Colonic mucosa (tissue), 4 donors: ENCODE results near the gene G2E3. TPM values are rescaled to one million over a fixed set of nuclear protein-coding genes. Genes with fewer than 3 reads are reported as not detected.
"Not testable (repeated sequence)": the region's sequence is repeated elsewhere in the genome, so short reads cannot be mapped to it uniquely, and the experiment has no call there.

Source experiments
- DNase-seq: peaks from one replicate; pipeline ENCODE4 v3.0.0-alpha.2; 2020
- H3K27ac ChIP-seq: fragments of 200-600 bp; one replicate; pipeline ENCODE4 v1.8.0; 2021
- H3K27me3 ChIP-seq: fragments of 200-600 bp; one replicate; pipeline ENCODE4 v1.8.0; 2021
- H3K36me3 ChIP-seq: fragments of 200-600 bp; one replicate; pipeline ENCODE4 v1.8.0; 2021
- H3K4me1 ChIP-seq: fragments of 200-600 bp; one replicate; pipeline ENCODE4 v1.8.0; 2021; ENCODE audit warnings: mild to moderate bottlenecking
- H3K4me3 ChIP-seq: fragments of 200-600 bp; one replicate; pipeline ENCODE4 v1.8.0; 2021
- H3K9ac ChIP-seq, 2 donors: one replicate each; pipeline ENCODE4 v1.7.0; 2013; ENCODE audit warnings: control low read depth in 2 of 2, low read depth in 2 of 2, low read length in 2 of 2
- H3K9me3 ChIP-seq: fragments of 200-600 bp; one replicate; pipeline ENCODE4 v1.8.0; 2021
- intact Hi-C: fragments of 100-400 bp; cut with DNase I; formaldehyde crosslinking; loops from one replicate; pipeline ENCODE4 v1.14.1; 2022
- total RNA-seq, 2 donors: library from RNA; stranded (reverse); fragmentation: NEBNext Ultra II Directional in 1 of 2; extraction: Animal tissue kit (Norgen Biotek cat#: 25700) in 1 of 2; gene quantifications; one replicate each; pipeline ENCODE4 v1.2.1, GENCODE V29; 2021
- TF ChIP-seq, protein P1 (sequence below): fragments of 200-600 bp; IDR thresholded peaks from one replicate; pipeline ENCODE4 v1.8.0; 2022; ENCODE audit warnings: antibody characterized with exemption, mild to moderate bottlenecking
- donor health status: healthy.
- donor health status: DM: no; HTN: no; CAD: no.
- donor health status: DM: no; HTN: no; CAD: no.

G2E3 gene
- total RNA-seq, 2 donors from 2014 or later = 20.8 to 25.4 TPM

DNA sequence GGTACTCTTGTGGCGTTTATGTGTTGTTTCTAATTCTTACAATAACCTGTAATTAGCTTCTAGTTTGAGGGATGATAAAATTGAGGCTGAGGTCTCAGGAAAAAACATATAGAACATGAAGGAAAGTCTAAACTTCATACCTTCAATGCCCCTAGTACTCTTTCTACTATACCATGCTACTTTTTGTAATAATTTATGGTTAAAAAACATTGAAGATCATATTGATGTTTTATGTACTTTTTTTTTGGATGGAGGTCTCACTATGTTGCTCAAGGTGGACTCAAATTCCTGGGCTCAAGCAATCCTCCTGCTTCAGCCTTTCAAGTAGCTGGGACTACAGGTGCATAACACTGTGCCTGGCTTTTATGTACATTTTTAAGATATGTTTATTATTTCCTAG is 13.8 kb downstream of the G2E3 start:
- no peaks in the 10 kb centered on the region for H3K27me3 ChIP-seq
- no peak overlapping the region for H3K9ac ChIP-seq
- intact Hi-C loops = no loop called here
- no peak overlapping the region for H3K27ac ChIP-seq
- H3K4me3 ChIP-seq = no peak overlapping the region
- no peaks in the 10 kb centered on the region for H3K36me3 ChIP-seq
- no peak for DNase-seq
- H3K9me3 ChIP-seq = no peaks in the 10 kb centered on the region
- TF ChIP-seq, protein P1, sequence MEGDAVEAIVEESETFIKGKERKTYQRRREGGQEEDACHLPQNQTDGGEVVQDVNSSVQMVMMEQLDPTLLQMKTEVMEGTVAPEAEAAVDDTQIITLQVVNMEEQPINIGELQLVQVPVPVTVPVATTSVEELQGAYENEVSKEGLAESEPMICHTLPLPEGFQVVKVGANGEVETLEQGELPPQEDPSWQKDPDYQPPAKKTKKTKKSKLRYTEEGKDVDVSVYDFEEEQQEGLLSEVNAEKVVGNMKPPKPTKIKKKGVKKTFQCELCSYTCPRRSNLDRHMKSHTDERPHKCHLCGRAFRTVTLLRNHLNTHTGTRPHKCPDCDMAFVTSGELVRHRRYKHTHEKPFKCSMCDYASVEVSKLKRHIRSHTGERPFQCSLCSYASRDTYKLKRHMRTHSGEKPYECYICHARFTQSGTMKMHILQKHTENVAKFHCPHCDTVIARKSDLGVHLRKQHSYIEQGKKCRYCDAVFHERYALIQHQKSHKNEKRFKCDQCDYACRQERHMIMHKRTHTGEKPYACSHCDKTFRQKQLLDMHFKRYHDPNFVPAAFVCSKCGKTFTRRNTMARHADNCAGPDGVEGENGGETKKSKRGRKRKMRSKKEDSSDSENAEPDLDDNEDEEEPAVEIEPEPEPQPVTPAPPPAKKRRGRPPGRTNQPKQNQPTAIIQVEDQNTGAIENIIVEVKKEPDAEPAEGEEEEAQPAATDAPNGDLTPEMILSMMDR = no peak
- no peaks in the 10 kb centered on the region for H3K4me1 ChIP-seq

DNA sequence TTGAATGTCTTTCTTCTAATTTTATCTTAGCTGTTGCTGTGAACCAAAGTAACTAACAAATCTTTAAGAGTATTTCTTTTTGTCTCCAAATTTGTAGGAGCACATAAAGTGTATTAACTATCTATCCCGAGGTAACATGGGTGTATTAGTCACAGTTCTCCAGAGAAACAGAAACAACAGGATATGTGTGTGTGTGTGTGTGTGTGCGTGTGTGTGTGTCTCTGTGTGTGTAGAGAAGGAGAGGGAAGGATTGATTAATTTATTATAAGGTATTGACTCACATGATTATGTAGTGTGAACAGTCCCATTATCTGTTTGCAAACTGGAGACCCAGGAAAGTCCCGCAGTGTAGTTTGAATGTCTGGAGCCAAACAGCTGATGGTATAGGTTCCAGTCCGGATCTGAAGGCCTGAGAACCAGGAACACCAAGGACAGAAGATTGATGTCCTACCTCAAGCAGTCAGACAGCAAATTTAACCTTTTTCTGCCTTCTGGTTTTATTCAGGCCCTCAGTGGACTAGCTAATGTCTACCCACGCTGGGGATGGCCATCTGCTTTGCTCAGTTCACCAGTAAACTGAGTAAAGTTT is 14.4 kb downstream of the G2E3 start:
- TF ChIP-seq, protein P1 = no peak
- H3K27ac ChIP-seq = no peak overlapping the region
- intact Hi-C loops = no loop called here
- no peaks in the 10 kb centered on the region for H3K4me1 ChIP-seq
- H3K4me3 ChIP-seq = no peak overlapping the region
- no peaks in the 10 kb centered on the region for H3K27me3 ChIP-seq
- H3K9ac ChIP-seq = no peak overlapping the region
- no peaks in the 10 kb centered on the region for H3K36me3 ChIP-seq
- DNase-seq = no peak
- no peaks in the 10 kb centered on the region for H3K9me3 ChIP-seq

DNA sequence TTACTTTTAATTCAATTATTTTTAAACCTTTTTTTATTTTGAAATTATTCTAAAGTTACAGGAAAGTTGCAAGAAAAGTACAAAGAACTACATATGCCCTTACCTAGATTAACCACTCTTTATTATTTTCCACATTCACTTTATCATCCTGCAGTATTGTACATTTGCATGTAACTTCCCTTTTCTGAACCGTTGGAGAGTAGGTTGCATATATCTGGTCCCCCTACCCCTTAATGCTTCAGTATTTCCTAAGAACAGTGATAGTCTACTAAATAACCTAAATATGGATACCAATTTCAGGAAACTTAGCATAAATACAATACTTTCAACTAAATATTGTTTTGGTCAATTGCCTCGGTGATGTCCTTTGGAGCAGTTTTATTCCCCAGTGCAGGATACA is 15.0 kb downstream of the G2E3 start:
- no peaks in the 10 kb centered on the region for H3K4me1 ChIP-seq
- H3K4me3 ChIP-seq = no peak overlapping the region
- H3K36me3 ChIP-seq = no peaks in the 10 kb centered on the region
- no peak overlapping the region for H3K27ac ChIP-seq
- DNase-seq = no peak
- TF ChIP-seq, protein P1 = no peak
- intact Hi-C loops = no loop called here
- H3K9me3 ChIP-seq = no peaks in the 10 kb centered on the region
- H3K27me3 ChIP-seq = no peaks in the 10 kb centered on the region
- H3K9ac ChIP-seq = no peak overlapping the region

DNA sequence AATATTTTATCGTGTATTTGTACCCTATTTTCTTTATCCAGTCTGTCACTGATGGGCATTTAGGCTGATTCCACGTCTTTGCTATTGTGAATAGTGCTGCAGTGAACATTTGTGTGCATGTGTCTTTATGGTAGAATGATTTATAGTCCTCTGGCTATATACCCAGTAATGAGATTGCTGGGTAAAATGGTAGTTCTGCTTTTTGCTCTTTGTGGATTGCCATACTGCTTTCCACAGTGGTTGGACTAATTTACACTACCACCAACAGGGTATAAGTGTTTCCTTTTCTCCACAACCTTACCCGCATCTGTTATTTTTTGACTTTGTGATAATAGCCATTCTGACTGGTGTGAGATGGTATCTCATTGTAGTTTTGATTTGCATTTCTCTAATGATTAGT is 15.8 kb downstream of the G2E3 start:
- H3K4me3 ChIP-seq, DNase-seq, H3K27ac ChIP-seq, intact Hi-C loops, H3K27me3 ChIP-seq, H3K9ac ChIP-seq, H3K4me1 ChIP-seq, H3K9me3 ChIP-seq, H3K36me3 ChIP-seq: not testable (repeated sequence)

DNA sequence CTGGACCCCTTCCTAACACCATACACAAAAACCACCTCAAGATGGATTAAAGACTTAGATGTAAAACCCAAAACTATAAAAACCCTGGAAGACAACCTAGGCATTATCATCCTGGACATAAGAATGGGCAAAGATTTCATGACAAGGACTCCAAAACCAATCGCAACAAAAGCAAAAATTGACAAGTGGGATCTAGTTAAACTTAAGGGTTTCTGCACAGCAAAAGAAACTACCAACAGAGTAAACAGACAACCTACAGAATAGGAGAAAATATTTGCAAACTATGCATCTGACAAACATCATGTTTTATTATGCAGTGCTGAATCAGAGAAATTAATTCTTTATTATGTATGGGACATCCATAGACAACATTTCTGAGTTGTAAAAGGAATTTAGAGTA is 17.4 kb downstream of the G2E3 start:
- H3K9ac ChIP-seq, H3K36me3 ChIP-seq, DNase-seq, H3K27ac ChIP-seq, H3K27me3 ChIP-seq, H3K4me1 ChIP-seq, intact Hi-C loops, H3K4me3 ChIP-seq, H3K9me3 ChIP-seq: not testable (repeated sequence)

DNA sequence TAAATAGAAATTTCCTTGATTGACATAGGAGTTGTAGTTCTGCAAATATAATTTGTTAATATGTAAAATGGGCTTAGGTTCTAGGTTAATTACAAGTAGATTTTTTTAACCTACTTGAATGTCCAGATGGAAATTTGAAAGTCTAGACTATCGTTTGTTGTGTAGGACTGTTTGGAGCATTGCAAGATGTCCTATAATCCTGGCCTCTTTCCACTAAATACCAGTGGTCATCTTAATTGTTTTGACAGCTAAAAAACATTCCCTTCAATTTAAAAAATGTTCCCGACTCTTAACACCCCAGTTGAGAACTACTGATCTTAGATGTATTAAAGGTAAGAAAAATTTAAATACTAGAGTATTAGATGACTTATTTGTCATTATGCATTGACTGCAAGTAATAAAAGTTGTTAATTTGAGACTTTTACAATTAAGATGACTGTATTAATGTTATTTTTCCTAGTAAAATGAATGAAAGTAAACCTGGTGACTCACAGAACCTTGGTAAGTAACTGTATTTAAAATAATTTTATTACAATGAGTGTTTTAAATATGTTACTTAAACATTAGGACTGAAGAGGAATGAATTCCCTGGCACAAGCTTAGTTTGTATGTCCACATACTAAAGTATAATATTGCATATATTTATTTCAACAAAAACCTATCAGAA is 21.8 kb downstream of the G2E3 start:
- Histone ChIP-seq H3K9me3 (no peaks in the 10 kb centered on the region), H3K4me1 (no peaks in the 10 kb centered on the region), H3K27ac (no peak overlapping the region), H3K27me3 (no peaks in the 10 kb centered on the region), H3K9ac (no peak overlapping the region), H3K36me3 (no peaks in the 10 kb centered on the region), H3K4me3 (no peak overlapping the region)
- intact Hi-C loops = no loop called here
- TF ChIP-seq, protein P1 = no peak
- no peak for DNase-seq
